H7 (cell line): ENCODE data around the gene FTSJ3. TPM values are rescaled to one million over a fixed set of nuclear protein-coding genes. Genes with fewer than 3 reads are reported as not detected.

Source experiments
- DNase-seq: peaks from one replicate; pipeline ENCODE4 v3.0.0; 2012
- H3K27me3 ChIP-seq: 2 replicates; pipeline ENCODE4 v1.6.0; 2011; ENCODE audit warnings: mild to moderate bottlenecking, low read length; ENCODE audit not compliant: control insufficient read depth, insufficient read depth
- H3K36me3 ChIP-seq: replicated peaks from 2 replicates; pipeline ENCODE4 v1.5.1; 2011; ENCODE audit warnings: low read length; ENCODE audit not compliant: control insufficient read depth, insufficient read depth
- H3K4me3 ChIP-seq: 2 replicates; pipeline ENCODE4 v1.5.1; 2011; ENCODE audit warnings: low read depth, mild to moderate bottlenecking, control low read depth, low read length, moderate library complexity; ENCODE audit not compliant: insufficient read depth
- total RNA-seq: library from RNA; depleted of rRNA; stranded (reverse); fragments of >200 nt; shearing (Covaris generic); gene quantifications from 2 replicates; pipeline ENCODE4 v1.2.3, GENCODE V29; 2014; rRNA removed

Gene FTSJ3
- total RNA-seq, 1 experiment from 2014 or later = 54.1 TPM

- peak overlapping the region; percentile 91 for H3K4me3 ChIP-seq
- H3K36me3 ChIP-seq = peaks cover 5% of the 10 kb centered on the region
- no peak for DNase-seq
- H3K27me3 ChIP-seq = no peaks in the 10 kb centered on the region
These were observed 54.6 kb downstream of the FTSJ3 start for GRCh38 chr17:63772801-63773271.

Other genes with a start within 250 kb of the FTSJ3 start
- gene TACO1, start 226.8 kb downstream of the FTSJ3 start, total RNA-seq = 20.0 and 22.2 TPM in 2 replicates
- 37.6 and 38.2 TPM in 2 replicates for gene MAP3K3, start 205.2 kb downstream of the FTSJ3 start, total RNA-seq
- 116 and 190 TPM in 2 replicates for gene LIMD2, start 127.5 kb downstream of the FTSJ3 start, total RNA-seq
- 28.5 and 33.4 TPM in 2 replicates for gene STRADA, start 85.9 kb downstream of the FTSJ3 start, total RNA-seq
- gene CCDC47, start 54.1 kb downstream of the FTSJ3 start, total RNA-seq = 30.6 and 36.4 TPM in 2 replicates
- 34.5 and 41.8 TPM in 2 replicates for gene DDX42, start 53.5 kb downstream of the FTSJ3 start, total RNA-seq
- gene PSMC5, start 232 bp downstream of the FTSJ3 start, total RNA-seq = 29.9 and 34.9 TPM in 2 replicates
- 141 and 144 TPM in 2 replicates for gene SMARCD2, start 15.0 kb upstream of the FTSJ3 start, total RNA-seq
- gene CSH2, start 46.0 kb upstream of the FTSJ3 start, total RNA-seq = not detected in 2 replicates
- not detected in 2 replicates for gene GH2, start 54.3 kb upstream of the FTSJ3 start, total RNA-seq
- gene CSH1, start 68.9 kb upstream of the FTSJ3 start, total RNA-seq = 0.30 TPM in 1 of 2 replicates, not detected in the other
- gene CSHL1, start 83.6 kb upstream of the FTSJ3 start, total RNA-seq = not detected in 2 replicates
- gene GH1, start 91.2 kb upstream of the FTSJ3 start, total RNA-seq = not detected in 2 replicates
- 2.4 and 2.6 TPM in 2 replicates for gene CD79B, start 104.7 kb upstream of the FTSJ3 start, total RNA-seq
- gene SCN4A, start 145.3 kb upstream of the FTSJ3 start, total RNA-seq = 4.8 and 6.8 TPM in 2 replicates
- gene PRR29, start 170.7 kb upstream of the FTSJ3 start, total RNA-seq = 0.52 and 0.63 TPM in 2 replicates
- 0.11 and 0.59 TPM in 2 replicates for gene ICAM2, start 193.0 kb upstream of the FTSJ3 start, total RNA-seq